Measurements from ENCODE around the gene SIT1.

SIT1 gene

GRCh38 chr9:35657546-35658136 is 6.9 kb upstream of the SIT1 start, which contains the start of gene RMRP:
RMRP (minus strand) TSS chr9:35658019.
- peak; percentile 29 for TF ChIP-seq CTCF (IDR thresholded peaks at IDR 0.05; ENCODE audit: low read depth, low read length, missing control alignments)
- Histone ChIP-seq H3K27ac (peak within 1 kb of the TSS; percentile 99), H3K27me3 (replicated peaks) (no peaks in the 10 kb centered on the region), H3K4me3 (ENCODE audit: low read depth, low read length) (peak within 1 kb of the TSS; percentile 84), H3K36me3 (replicated peaks) (peaks cover 7% of the 10 kb centered on the region)
- DNase-seq = peak; percentile 99
- in situ Hi-C loops (cut with HindIII; ENCODE audit: low pct_ligation_motif_present, low sequenced_read_pairs) = no loop called here

- in situ Hi-C loops (cut with HindIII; ENCODE audit: low pct_ligation_motif_present, low sequenced_read_pairs) = no loop called here
- H3K4me3 ChIP-seq (ENCODE audit: low read depth, low read length) = peak overlapping the region; percentile 47
- no peak for TF ChIP-seq CTCF (IDR thresholded peaks at IDR 0.05; ENCODE audit: low read depth, low read length, missing control alignments)
Measured at GRCh38 chr9:35656831-35657545, 6.3 kb upstream of the SIT1 start.

GRCh38 chr9:35656348-35656747 is 5.6 kb upstream of the SIT1 start:
- in situ Hi-C loops (cut with HindIII; ENCODE audit: low pct_ligation_motif_present, low sequenced_read_pairs) = no loop called here
- H3K27ac ChIP-seq = no peak overlapping the region
- no peak overlapping the region for H3K4me3 ChIP-seq (ENCODE audit: low read depth, low read length)
- no peak for TF ChIP-seq CTCF (IDR thresholded peaks at IDR 0.05; ENCODE audit: low read depth, low read length, missing control alignments)
- DNase-seq = no peak
- peaks cover 7% of the 10 kb centered on the region for H3K36me3 ChIP-seq (replicated peaks)
- no peaks in the 10 kb centered on the region for H3K27me3 ChIP-seq (replicated peaks)

More at GRCh38 chr9:35656831-35657545, 6.3 kb upstream of the SIT1 start:
- Histone ChIP-seq H3K27ac (peak overlapping the region; percentile 56), H3K27me3 (replicated peaks) (no peaks in the 10 kb centered on the region), H3K36me3 (replicated peaks) (peaks cover 7% of the 10 kb centered on the region)
- no peak for DNase-seq

- in situ Hi-C loops (cut with HindIII; ENCODE audit: low pct_ligation_motif_present, low sequenced_read_pairs) = no loop called here
- TF ChIP-seq CTCF (IDR thresholded peaks at IDR 0.05; ENCODE audit: low read depth, low read length, missing control alignments) = no peak
- Histone ChIP-seq H3K27ac (no peak overlapping the region), H3K4me3 (ENCODE audit: low read depth, low read length) (no peak overlapping the region), H3K36me3 (replicated peaks) (no peaks in the 10 kb centered on the region), H3K27me3 (replicated peaks) (no peaks in the 10 kb centered on the region)
- DNase-seq = no peak
Measured at GRCh38 chr9:35653611-35654010, 2.9 kb upstream of the SIT1 start.

GRCh38 chr9:35652829-35653209 is 2.1 kb upstream of the SIT1 start:
- in situ Hi-C loops (cut with HindIII; ENCODE audit: low pct_ligation_motif_present, low sequenced_read_pairs) = no loop called here
- no peak for DNase-seq
- Histone ChIP-seq H3K27ac (no peak overlapping the region), H3K4me3 (ENCODE audit: low read depth, low read length) (no peak overlapping the region), H3K36me3 (replicated peaks) (no peaks in the 10 kb centered on the region), H3K27me3 (replicated peaks) (no peaks in the 10 kb centered on the region)
- no peak for TF ChIP-seq CTCF (IDR thresholded peaks at IDR 0.05; ENCODE audit: low read depth, low read length, missing control alignments)
